ENCODE measurements around the gene EPS8.

EPS8 gene

DNA sequence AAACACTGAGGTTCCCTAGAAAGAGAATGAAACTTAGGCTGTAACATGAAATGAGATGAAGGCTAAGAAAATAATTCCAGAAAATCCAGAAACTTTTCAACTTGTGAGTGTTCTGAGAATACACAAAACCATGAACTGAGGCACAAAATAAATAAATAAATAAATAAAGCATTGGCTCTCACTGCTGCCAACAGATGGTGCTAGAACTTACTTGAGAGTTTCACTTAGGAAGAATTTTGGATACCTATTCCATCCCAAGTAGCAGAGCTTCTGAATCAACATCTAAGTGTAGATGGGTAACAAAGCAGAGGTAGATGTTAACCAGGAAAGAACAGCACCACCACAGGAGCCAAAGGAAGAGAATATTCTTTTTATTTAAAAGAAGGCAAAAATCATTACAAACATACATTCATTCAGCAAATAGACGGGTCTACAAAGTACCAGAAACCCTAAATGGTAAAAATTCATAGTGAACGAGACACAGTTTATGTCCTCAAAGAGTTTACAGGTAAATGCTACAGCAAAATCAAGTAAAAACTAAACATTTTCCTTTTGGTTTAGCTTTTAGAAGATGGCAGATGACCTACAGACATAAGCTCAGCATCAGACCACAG, 16.7 kb downstream of the EPS8 start:
- Histone ChIP-seq H3K4me3 (ENCODE audit: low read depth in 1 of 2, low read length in 2 of 2) (no peak overlapping the region), H3K9me3 (ENCODE audit: insufficient read depth, low read length, severe bottlenecking) (no peaks in the 10 kb centered on the region), H3K9ac (ENCODE audit: low read depth, low read length) (no peak overlapping the region), H3K79me2 (ENCODE audit: insufficient read depth, low read length) (no peaks in the 10 kb centered on the region), H3K27me3 (ENCODE audit: insufficient read depth, low read length, poor library complexity) (peaks cover 3% of the 10 kb centered on the region), H3K27ac (ENCODE audit: low read length) (no peak overlapping the region), H3K36me3 (ENCODE audit: insufficient read depth, low read length) (no peaks in the 10 kb centered on the region), H4K20me1 (ENCODE audit: insufficient read depth, low read length) (no peaks in the 10 kb centered on the region), H2AFZ (ENCODE audit: low read depth, low read length) (no peak overlapping the region), H3K4me2 (ENCODE audit: insufficient read depth, low read length) (no peak overlapping the region), H3K4me1 (ENCODE audit: insufficient read depth, low read length) (no peaks in the 10 kb centered on the region)
- DNase-seq (no peak), ATAC-seq (ENCODE audit: insufficient read depth, low read depth) (no peak)
- TF ChIP-seq, protein P1, sequence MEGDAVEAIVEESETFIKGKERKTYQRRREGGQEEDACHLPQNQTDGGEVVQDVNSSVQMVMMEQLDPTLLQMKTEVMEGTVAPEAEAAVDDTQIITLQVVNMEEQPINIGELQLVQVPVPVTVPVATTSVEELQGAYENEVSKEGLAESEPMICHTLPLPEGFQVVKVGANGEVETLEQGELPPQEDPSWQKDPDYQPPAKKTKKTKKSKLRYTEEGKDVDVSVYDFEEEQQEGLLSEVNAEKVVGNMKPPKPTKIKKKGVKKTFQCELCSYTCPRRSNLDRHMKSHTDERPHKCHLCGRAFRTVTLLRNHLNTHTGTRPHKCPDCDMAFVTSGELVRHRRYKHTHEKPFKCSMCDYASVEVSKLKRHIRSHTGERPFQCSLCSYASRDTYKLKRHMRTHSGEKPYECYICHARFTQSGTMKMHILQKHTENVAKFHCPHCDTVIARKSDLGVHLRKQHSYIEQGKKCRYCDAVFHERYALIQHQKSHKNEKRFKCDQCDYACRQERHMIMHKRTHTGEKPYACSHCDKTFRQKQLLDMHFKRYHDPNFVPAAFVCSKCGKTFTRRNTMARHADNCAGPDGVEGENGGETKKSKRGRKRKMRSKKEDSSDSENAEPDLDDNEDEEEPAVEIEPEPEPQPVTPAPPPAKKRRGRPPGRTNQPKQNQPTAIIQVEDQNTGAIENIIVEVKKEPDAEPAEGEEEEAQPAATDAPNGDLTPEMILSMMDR (IDR thresholded peaks at IDR 0.05; ENCODE audit: borderline replicate concordance, extremely low read depth, low read length, poor library complexity, severe bottlenecking), result peak; percentile 57
- TF ChIP-seq EZH2 (IDR thresholded peaks at IDR 0.05; ENCODE audit: borderline replicate concordance, low read depth, low read length, severe bottlenecking), result no peak

DNA sequence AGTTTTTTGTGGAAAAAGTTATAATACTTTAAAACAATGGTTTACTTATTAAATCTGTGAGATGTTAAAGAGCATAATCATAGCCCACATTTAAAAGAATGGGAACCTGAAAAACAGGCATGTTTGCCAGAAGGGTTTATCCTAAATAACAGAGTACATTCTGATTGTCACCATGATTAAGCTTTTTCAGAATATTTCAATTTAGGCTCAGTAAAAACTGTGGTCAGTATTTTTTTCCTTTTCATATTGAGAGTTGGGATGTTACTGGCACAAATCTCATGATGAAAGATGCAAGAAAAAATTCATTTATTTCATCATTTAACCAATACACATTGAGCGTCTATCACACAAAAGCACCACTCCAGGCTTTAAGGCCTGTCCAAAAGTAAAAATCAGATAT, 18.6 kb downstream of the EPS8 start:
- H3K4me2 ChIP-seq (ENCODE audit: insufficient read depth, low read length), result no peak overlapping the region
- TF ChIP-seq, protein P1 (IDR thresholded peaks at IDR 0.05; ENCODE audit: borderline replicate concordance, extremely low read depth, low read length, poor library complexity, severe bottlenecking), result no peak
- no peak for TF ChIP-seq EZH2 (IDR thresholded peaks at IDR 0.05; ENCODE audit: borderline replicate concordance, low read depth, low read length, severe bottlenecking)
- H3K27me3 ChIP-seq (ENCODE audit: insufficient read depth, low read length, poor library complexity), result no peaks in the 10 kb centered on the region
- no peak overlapping the region for H3K27ac ChIP-seq (ENCODE audit: low read length)
- no peak overlapping the region for H3K9ac ChIP-seq (ENCODE audit: low read depth, low read length)
- H3K4me3 ChIP-seq (ENCODE audit: low read depth in 1 of 2, low read length in 2 of 2), result no peak overlapping the region
- H3K4me1 ChIP-seq (ENCODE audit: insufficient read depth, low read length), result no peaks in the 10 kb centered on the region
- H3K36me3 ChIP-seq (ENCODE audit: insufficient read depth, low read length), result no peaks in the 10 kb centered on the region
- H4K20me1 ChIP-seq (ENCODE audit: insufficient read depth, low read length), result no peaks in the 10 kb centered on the region
- H2AFZ ChIP-seq (ENCODE audit: low read depth, low read length), result no peak overlapping the region
- DNase-seq (no peak), ATAC-seq (ENCODE audit: insufficient read depth, low read depth) (no peak)
- no peaks in the 10 kb centered on the region for H3K79me2 ChIP-seq (ENCODE audit: insufficient read depth, low read length)
- H3K9me3 ChIP-seq (ENCODE audit: insufficient read depth, low read length, severe bottlenecking), result no peaks in the 10 kb centered on the region

DNA sequence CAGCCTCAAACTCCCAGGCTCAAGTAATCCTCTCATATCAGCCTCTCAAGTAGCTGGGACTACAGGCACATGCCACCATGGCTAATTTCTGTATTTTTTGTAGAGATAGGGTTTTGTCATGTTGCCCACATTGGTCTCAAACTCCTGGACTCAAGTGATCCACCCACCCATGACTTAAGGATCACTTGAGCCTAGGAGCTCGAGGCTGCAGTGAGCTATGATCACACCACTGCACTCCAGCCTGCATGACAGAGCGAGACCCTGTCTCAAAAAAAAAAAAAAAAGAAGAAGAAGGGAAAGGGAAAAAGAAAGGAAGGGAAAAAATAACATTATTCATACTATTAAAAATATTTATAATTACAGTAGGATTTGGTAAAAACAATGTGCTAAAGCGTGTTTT, 19.2 kb downstream of the EPS8 start:
- ATAC-seq (ENCODE audit: insufficient read depth, low read depth) (no peak), DNase-seq (no peak)
- TF ChIP-seq EZH2 (IDR thresholded peaks at IDR 0.05; ENCODE audit: borderline replicate concordance, low read depth, low read length, severe bottlenecking), result no peak
- TF ChIP-seq, protein P1 (IDR thresholded peaks at IDR 0.05; ENCODE audit: borderline replicate concordance, extremely low read depth, low read length, poor library complexity, severe bottlenecking), result no peak
- no peaks in the 10 kb centered on the region for H3K79me2 ChIP-seq (ENCODE audit: insufficient read depth, low read length)
- H3K27me3 ChIP-seq (ENCODE audit: insufficient read depth, low read length, poor library complexity), result no peaks in the 10 kb centered on the region
- H3K36me3 ChIP-seq (ENCODE audit: insufficient read depth, low read length), result no peaks in the 10 kb centered on the region
- no peak overlapping the region for H3K9ac ChIP-seq (ENCODE audit: low read depth, low read length)
- no peaks in the 10 kb centered on the region for H3K4me1 ChIP-seq (ENCODE audit: insufficient read depth, low read length)
- no peak overlapping the region for H3K27ac ChIP-seq (ENCODE audit: low read length)
- no peaks in the 10 kb centered on the region for H4K20me1 ChIP-seq (ENCODE audit: insufficient read depth, low read length)
- no peak overlapping the region for H2AFZ ChIP-seq (ENCODE audit: low read depth, low read length)
- no peak overlapping the region for H3K4me3 ChIP-seq (ENCODE audit: low read depth in 1 of 2, low read length in 2 of 2)
- no peaks in the 10 kb centered on the region for H3K9me3 ChIP-seq (ENCODE audit: insufficient read depth, low read length, severe bottlenecking)
- H3K4me2 ChIP-seq (ENCODE audit: insufficient read depth, low read length), result no peak overlapping the region

All from DND-41 (cell line).